A549 (cell line): ENCODE results near the gene CAMTA1.

ENCODE experiments used
- CBX2 ChIP-seq: fragments of 200-600 bp; sonication (generic); IDR thresholded peaks from 2 replicates; pipeline ENCODE4 v1.6.1; 2016; ENCODE audit warnings: low read depth, mild to moderate bottlenecking, borderline replicate concordance
- CTCF ChIP-seq: fragments of >200 bp; sonication (Bioruptor Twin); formaldehyde crosslinking; IDR thresholded peaks from 3 replicates; pipeline ENCODE4 v1.5.1; 2016
- EP300 ChIP-seq, 2 experiments: fragments of >200 bp; sonication (Bioruptor Twin); formaldehyde crosslinking; IDR thresholded peaks; 2 replicates in 1 of 2; 3 replicates in 1 of 2; pipeline ENCODE4 v1.6.1; 2016 to 2017
- HDAC2 ChIP-seq: fragments of 200-600 bp; sonication (generic); IDR thresholded peaks from 2 replicates; pipeline ENCODE4 v1.6.1; 2016
- HES2 ChIP-seq: fragments of >200 bp; sonication (Bioruptor Twin); formaldehyde crosslinking; IDR thresholded peaks from 2 replicates; pipeline ENCODE4 v1.6.1; 2016
- JUN ChIP-seq, 2 experiments: fragments of >200 bp; sonication (Bioruptor Twin); formaldehyde crosslinking; IDR thresholded peaks; 2 replicates in 1 of 2; 3 replicates in 1 of 2; pipeline ENCODE4 v1.6.1; 2016 to 2017
- KDM5A ChIP-seq: fragments of 200-600 bp; sonication (generic); IDR thresholded peaks from 2 replicates; pipeline ENCODE4 v1.6.1; 2016; ENCODE audit warnings: antibody characterized with exemption, mild to moderate bottlenecking
- MAX ChIP-seq: IDR thresholded peaks from 2 replicates; pipeline ENCODE4 v1.6.1; 2012
- POLR2A ChIP-seq: IDR thresholded peaks from 2 replicates; pipeline ENCODE4 v1.6.1; 2012; ENCODE audit warnings: mild to moderate bottlenecking, low read length
- RAD21 ChIP-seq, 2 experiments: fragments of >200 bp in 1 of 2; sonication (Bioruptor Twin) in 1 of 2; formaldehyde crosslinking in 1 of 2; IDR thresholded peaks in 1 of 2; conservative IDR thresholded peaks in 1 of 2; 2 replicates in 1 of 2; 3 replicates in 1 of 2; pipeline ENCODE4 v1.6.1; 2012 to 2018; ENCODE audit warnings: inconsistent platforms in 1 of 2
- REST ChIP-seq: fragments of 200-600 bp; sonication (generic); IDR thresholded peaks from 2 replicates; pipeline ENCODE4 v1.6.1; 2016; ENCODE audit warnings: antibody characterized with exemption, mild to moderate bottlenecking, moderate library complexity
- SREBF2 ChIP-seq: fragments of 450-650 bp; IDR thresholded peaks from 2 replicates; pipeline ENCODE4 v1.6.1; 2014; ENCODE audit warnings: mild to moderate bottlenecking, moderate library complexity
- ZNF302 ChIP-seq: fragments of 250-450 bp; sonication (Bioruptor Pico); IDR thresholded peaks from 2 replicates; pipeline ENCODE4 v1.9.0; 2021; ENCODE audit warnings: inconsistent platforms, mild to moderate bottlenecking, moderate library complexity

- TF ChIP-seq CBX2 (no peak), CTCF (no peak), MAX (no peak), EP300 (IDR thresholded peaks at IDR 0.05) (no peak), HES2 (no peak), ZNF302 (CRISPR knock-in tag) (no peak), SREBF2 (no peak), POLR2A (no peak), HDAC2 (no peak), JUN (IDR thresholded peaks at IDR 0.05) (no peak), RAD21 (conservative IDR thresholded peaks at IDR 0.05 in 1 of 2, IDR thresholded peaks at IDR 0.05 in 1 of 2) (no peak), REST (no peak), KDM5A (no peak)
Measured at GRCh38 chr1:6911974-6912373, 126.7 kb downstream of the CAMTA1 start.
